ENCODE results near the gene THRB. TPM values are rescaled to one million over a fixed set of nuclear protein-coding genes. Genes with fewer than 3 reads are reported as not detected.

Gene THRB
- total and polyA plus RNA-seq, 11 donors: 4.8 to 28.5 (median 21.0) TPM

- DNase-seq (no peak), ATAC-seq (no peak)
- peaks cover 0 to 38% (median 4%) of the 10 kb centered on the region in 12 donors for H3K4me1 ChIP-seq
- H3K27ac ChIP-seq: no peak overlapping the region
- H3K4me3 ChIP-seq: no peak overlapping the region
- no peaks in the 10 kb centered on the region for H3K27me3 ChIP-seq
- H3K9me3 ChIP-seq: no peaks in the 10 kb centered on the region
- TF ChIP-seq POLR2A (IDR thresholded peaks at IDR 0.05): no peak
- TF ChIP-seq CTCF (IDR thresholded peaks at IDR 0.05): no peak
- intact Hi-C loops (cut with DNase I): no loop called here
- H3K36me3 ChIP-seq: peaks cover 0 to 3% (median 0%) of the 10 kb centered on the region in 9 donors
These were observed 183.8 kb downstream of the THRB start for GRCh38 chr3:24310887-24311286.

GRCh38 chr3:24306518-24306917, 188.1 kb downstream of the THRB start:
- Histone ChIP-seq H3K36me3 (no peaks in the 10 kb centered on the region), H3K4me1 (peaks cover 0 to 18% (median 7%) of the 10 kb centered on the region in 12 donors), H3K27ac (no peak overlapping the region), H3K4me3 (no peak overlapping the region), H3K9me3 (no peaks in the 10 kb centered on the region), H3K27me3 (no peaks in the 10 kb centered on the region)
- TF ChIP-seq CTCF (IDR thresholded peaks at IDR 0.05): no peak
- TF ChIP-seq POLR2A (IDR thresholded peaks at IDR 0.05): no peak
- DNase-seq (no peak), ATAC-seq (no peak)
- WGBS, 4 donors: 72 to 90% (median 90%) methylated on average over 3 of the region's 3 CpGs
- intact Hi-C loops (cut with DNase I): no loop called here

GRCh38 chr3:24305795-24306467, 188.7 kb downstream of the THRB start:
- Histone ChIP-seq H3K4me1 (peaks cover 0 to 15% (median 7%) of the 10 kb centered on the region in 12 donors), H3K36me3 (no peaks in the 10 kb centered on the region), H3K4me3 (no peak overlapping the region), H3K9me3 (no peaks in the 10 kb centered on the region), H3K27ac (no peak overlapping the region), H3K27me3 (no peaks in the 10 kb centered on the region)
- DNase-seq (no peak), ATAC-seq (no peak)
- intact Hi-C loops (cut with DNase I): no loop called here
- 19 to 33% (median 28%) methylated on average over 4 of the region's 4 CpGs for WGBS, 4 donors
- TF ChIP-seq POLR2A (IDR thresholded peaks at IDR 0.05) (no peak), CTCF (IDR thresholded peaks at IDR 0.05) (no peak)

GRCh38 chr3:24303057-24303754, 191.4 kb downstream of the THRB start:
- H3K27me3 ChIP-seq: no peaks in the 10 kb centered on the region
- H3K4me1 ChIP-seq: peaks cover 0 to 30% (median 11%) of the 10 kb centered on the region in 12 donors
- no peaks in the 10 kb centered on the region for H3K9me3 ChIP-seq
- DNase-seq (no peak), ATAC-seq (no peak)
- no peaks in the 10 kb centered on the region for H3K36me3 ChIP-seq
- H3K4me3 ChIP-seq: no peak overlapping the region
- WGBS, 4 donors: 68 to 76% (median 70%) methylated on average over 7 of the region's 7 CpGs
- intact Hi-C loops (cut with DNase I): no loop called here
- no peak overlapping the region for H3K27ac ChIP-seq
- TF ChIP-seq POLR2A (IDR thresholded peaks at IDR 0.05): no peak
- no peak for TF ChIP-seq CTCF (IDR thresholded peaks at IDR 0.05)

Data from heart left ventricle (tissue), 16 donors.